Right lobe of liver (tissue), 6 donors: ENCODE measurements around the gene ALPL. TPM values are rescaled to one million over a fixed set of nuclear protein-coding genes. Genes with fewer than 3 reads are reported as not detected.
"Not testable (repeated sequence)": the region's sequence is repeated elsewhere in the genome, so short reads cannot be mapped to it uniquely, and the experiment has no call there.

Experiments used
- ATAC-seq, 4 donors: fragments of 200-7000 bp; cut with Tn5 transposase; one replicate each; pipeline ENCODE4 v1.9.1; 2020; ENCODE audit warnings: mild to moderate bottlenecking in 4 of 4, moderate library complexity in 4 of 4
- DNase-seq, 3 donors: peaks; one replicate each; pipeline ENCODE4 v3.0.0-alpha.2; 2020
- H3K27ac ChIP-seq, 3 donors: fragments of 200-600 bp; one replicate each; pipeline ENCODE4 v1.8.0; 2022
- H3K27me3 ChIP-seq, 2 donors: fragments of 200-600 bp; one replicate each; pipeline ENCODE4 v1.8.0; 2022
- H3K36me3 ChIP-seq, 4 donors: fragments of 200-600 bp; sonication (generic) in 1 of 4; one replicate each; pipeline versions ENCODE4 v1.5.1 to v1.8.0; 2017 to 2022; ENCODE audit warnings: control low read depth in 1 of 4
- H3K4me1 ChIP-seq, 4 donors: fragments of 200-600 bp; sonication (generic) in 1 of 4; one replicate each; pipeline versions ENCODE4 v1.5.1 to v1.8.0; 2017 to 2022; ENCODE audit warnings: control low read depth in 1 of 4
- H3K4me3 ChIP-seq, 3 donors: fragments of 200-600 bp; one replicate each; pipeline ENCODE4 v1.8.0; 2022
- H3K9me3 ChIP-seq, 4 donors: fragments of 200-600 bp; sonication (generic) in 1 of 4; one replicate each; pipeline versions ENCODE4 v1.5.1 to v1.8.0; 2017 to 2022; ENCODE audit warnings: control low read depth in 1 of 4
- POLR2A ChIP-seq: fragments of 450-650 bp; IDR thresholded peaks from one replicate; pipeline ENCODE4 v1.6.1; 2017; ENCODE audit warnings: antibody characterized with exemption, mild to moderate bottlenecking
- WGBS: methylation state at CpG from one replicate; pipeline ENCODE4 v1.1.6; 2018; ENCODE audit warnings: low coverage, low lambda C conversion rate; ENCODE audit not compliant: insufficient coverage; ENCODE audit errors: missing lambda C conversion rate; 5-methylcytosine and 5-hydroxymethylcytosine counted together
- intact Hi-C, 2 donors: fragments of 100-400 bp; cut with DNase I; formaldehyde crosslinking; loops; one replicate each; pipeline versions ENCODE4 v1.11.2 to v1.14.1; 2022
- total RNA-seq, 6 experiments: library from RNA; depleted of rRNA in 2 of 6; stranded (reverse); fragments of >200 nt in 2 of 6; fragmentation: NEBNext Ultra II Directional in 3 of 6; extraction: Animal tissue kit (Norgen Biotek cat#: 25700) in 3 of 6; gene quantifications; one replicate each; pipeline versions ENCODE4 v1.1.0 to v1.2.4, GENCODE V29; 2016 to 2023
- TF ChIP-seq, protein P1 (sequence below), 4 donors: fragments of 200-600 bp in 3 of 4; fragments of 450-650 bp in 1 of 4; IDR thresholded peaks; one replicate each; pipeline versions ENCODE4 v1.5.1 to v1.8.0; 2016 to 2022; ENCODE audit warnings: antibody characterized with exemption in 4 of 4, mild to moderate bottlenecking in 2 of 4
- donor health status: DM: no; HTN: yes; CAD: no.
- donor health status: DM: no; HTN: no; CAD: no.
- donor health status: DM: no; HTN: no; CAD: no.
- donor health status: DM: no; HTN: yes; CAD: no.
- donor health status: DM: no; HTN: yes; CAD: no.

ALPL gene
- total RNA-seq, 6 experiments from 2014 or later: 23.2 to 81.5 (median 48.1) TPM

DNA sequence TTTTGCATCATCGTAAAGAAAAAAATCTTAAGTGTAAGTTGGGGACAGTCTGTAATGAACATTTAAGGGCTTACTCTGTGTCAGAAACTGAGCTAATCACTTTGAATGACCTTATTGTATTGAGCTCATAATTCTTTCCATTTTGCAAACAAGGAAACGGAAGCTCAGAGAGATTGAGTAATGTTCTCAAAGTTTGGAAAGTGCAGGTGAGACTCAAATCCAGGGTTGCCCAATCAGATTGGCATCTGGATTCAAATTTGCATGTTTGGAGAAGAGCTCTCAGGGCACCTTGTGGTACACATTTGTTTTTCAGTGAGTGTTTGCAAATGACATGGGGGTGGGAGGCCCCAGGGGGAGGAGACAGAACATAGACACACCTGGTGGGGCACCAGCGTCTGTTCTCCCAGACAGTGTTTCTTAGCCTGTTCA is 8.0 kb downstream of the ALPL start:
- no peaks in the 10 kb centered on the region for H3K9me3 ChIP-seq
- no peak for TF ChIP-seq POLR2A
- TF ChIP-seq, protein P1, sequence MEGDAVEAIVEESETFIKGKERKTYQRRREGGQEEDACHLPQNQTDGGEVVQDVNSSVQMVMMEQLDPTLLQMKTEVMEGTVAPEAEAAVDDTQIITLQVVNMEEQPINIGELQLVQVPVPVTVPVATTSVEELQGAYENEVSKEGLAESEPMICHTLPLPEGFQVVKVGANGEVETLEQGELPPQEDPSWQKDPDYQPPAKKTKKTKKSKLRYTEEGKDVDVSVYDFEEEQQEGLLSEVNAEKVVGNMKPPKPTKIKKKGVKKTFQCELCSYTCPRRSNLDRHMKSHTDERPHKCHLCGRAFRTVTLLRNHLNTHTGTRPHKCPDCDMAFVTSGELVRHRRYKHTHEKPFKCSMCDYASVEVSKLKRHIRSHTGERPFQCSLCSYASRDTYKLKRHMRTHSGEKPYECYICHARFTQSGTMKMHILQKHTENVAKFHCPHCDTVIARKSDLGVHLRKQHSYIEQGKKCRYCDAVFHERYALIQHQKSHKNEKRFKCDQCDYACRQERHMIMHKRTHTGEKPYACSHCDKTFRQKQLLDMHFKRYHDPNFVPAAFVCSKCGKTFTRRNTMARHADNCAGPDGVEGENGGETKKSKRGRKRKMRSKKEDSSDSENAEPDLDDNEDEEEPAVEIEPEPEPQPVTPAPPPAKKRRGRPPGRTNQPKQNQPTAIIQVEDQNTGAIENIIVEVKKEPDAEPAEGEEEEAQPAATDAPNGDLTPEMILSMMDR (IDR thresholded peaks at IDR 0.05): no peak
- H3K36me3 ChIP-seq: no peaks in the 10 kb centered on the region
- no peaks in the 10 kb centered on the region for H3K27me3 ChIP-seq
- intact Hi-C loops: loop anchor here in 1 of 2 donors (10.0 kb wide), 2 partner anchors 58 to 148 kb away; partner anchors contain the start of gene RAP1GAP
- ATAC-seq (peak; percentile 61 to 86 (median 75)), DNase-seq (no peak)
- H3K4me1 ChIP-seq: no peaks in the 10 kb centered on the region
- 50% methylated on average over 3 of the region's 3 CpGs for WGBS
- H3K27ac ChIP-seq: peak overlapping the region in 1 of 3 donors; percentile 58
- H3K4me3 ChIP-seq: no peak overlapping the region

DNA sequence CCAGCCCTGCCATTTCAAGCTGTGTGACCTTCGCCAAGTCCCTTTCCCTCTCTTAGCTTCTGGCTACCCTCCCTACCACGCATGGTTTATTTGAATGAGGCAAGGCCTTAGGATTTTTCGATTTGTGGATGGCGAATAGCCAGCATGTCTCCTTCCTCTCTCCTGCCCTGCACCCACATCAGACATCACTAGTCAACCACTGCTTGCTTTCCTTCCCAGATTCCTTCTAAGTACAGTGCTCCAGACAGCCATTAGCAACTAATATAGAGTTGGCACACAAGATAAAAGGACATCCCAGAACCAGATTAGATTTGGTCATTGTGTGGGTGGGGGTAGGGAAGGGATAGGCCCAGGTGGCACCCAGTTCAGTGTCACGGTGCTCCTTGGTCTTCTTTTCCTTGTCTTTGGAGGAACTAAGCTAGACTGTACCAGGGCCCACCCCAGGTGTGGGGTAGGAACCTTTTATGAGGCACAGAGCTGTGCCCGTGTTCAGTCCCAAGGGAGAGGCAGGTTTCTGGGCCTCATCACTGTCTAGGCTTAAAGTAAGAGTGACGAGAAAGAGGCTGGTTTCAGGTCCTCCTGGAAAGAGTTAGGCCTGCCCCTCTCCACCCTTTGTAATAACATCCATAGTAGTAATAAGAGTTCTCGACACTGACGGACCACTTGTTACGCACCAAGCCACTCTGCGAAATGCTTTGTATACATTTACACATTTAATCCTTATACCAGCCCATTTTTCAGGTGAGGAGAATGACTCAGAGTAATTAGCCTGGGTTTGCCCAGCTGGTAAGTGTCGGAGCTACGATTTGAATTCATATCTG is 8.6 kb downstream of the ALPL start:
- TF ChIP-seq, protein P1 (IDR thresholded peaks at IDR 0.05): no peak
- TF ChIP-seq POLR2A: no peak
- no peaks in the 10 kb centered on the region for H3K36me3 ChIP-seq
- no peaks in the 10 kb centered on the region for H3K4me1 ChIP-seq
- 75% methylated on average over 10 of the region's 13 CpGs for WGBS
- no peak overlapping the region for H3K4me3 ChIP-seq
- intact Hi-C loops: loop anchor here in 1 of 2 donors (10.0 kb wide), 2 partner anchors 57 to 147 kb away; partner anchors contain the start of gene RAP1GAP
- ATAC-seq (no peak), DNase-seq (no peak)
- H3K27me3 ChIP-seq: no peaks in the 10 kb centered on the region
- H3K9me3 ChIP-seq: no peaks in the 10 kb centered on the region
- peak overlapping the region in 1 of 3 donors; percentile 7 for H3K27ac ChIP-seq

DNA sequence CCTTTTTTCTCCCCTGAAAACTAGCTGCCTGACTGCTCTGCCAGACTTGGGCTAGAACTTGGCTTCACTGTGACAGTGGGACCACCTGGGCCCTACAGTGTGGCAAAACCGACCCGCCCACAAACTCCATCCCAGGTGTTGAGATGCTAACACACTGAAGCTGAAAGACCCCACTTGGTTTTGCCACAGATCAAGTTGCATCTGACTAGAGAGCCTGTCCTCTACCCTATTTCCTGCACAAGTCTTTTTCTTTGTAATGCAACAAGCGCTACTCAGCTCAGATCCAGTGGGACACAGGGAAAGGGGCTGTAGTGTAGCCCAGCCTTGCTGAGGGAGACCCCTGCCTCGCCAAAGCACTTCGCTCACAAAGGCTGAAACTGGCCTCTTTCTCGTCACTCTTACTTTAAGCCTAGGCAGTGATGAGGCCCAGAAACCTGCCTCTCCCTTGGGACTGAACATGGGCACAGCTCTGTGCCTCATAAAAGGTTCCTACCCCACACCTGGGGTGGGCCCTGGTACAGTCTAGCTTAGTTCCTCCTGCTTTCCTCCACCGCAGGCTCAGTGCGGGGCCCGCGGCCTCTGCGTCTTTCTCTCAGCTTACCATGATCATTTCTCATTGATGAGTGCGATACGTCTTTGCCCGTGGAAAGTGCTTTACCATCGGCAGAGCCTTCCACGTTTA is 9.7 kb downstream of the ALPL start:
- Histone ChIP-seq H3K4me3 (no peak overlapping the region), H3K27me3 (no peaks in the 10 kb centered on the region), H3K4me1 (no peaks in the 10 kb centered on the region), H3K9me3 (no peaks in the 10 kb centered on the region), H3K27ac (no peak overlapping the region), H3K36me3 (no peaks in the 10 kb centered on the region)
- WGBS: 93% methylated on average over 12 of the region's 16 CpGs
- TF ChIP-seq, protein P1 (IDR thresholded peaks at IDR 0.05): no peak
- no peak for TF ChIP-seq POLR2A
- DNase-seq (no peak), ATAC-seq (no peak)
- intact Hi-C loops: loop anchor here in 1 of 2 donors (10.0 kb wide), 2 partner anchors 56 to 146 kb away; partner anchors contain the start of gene RAP1GAP

DNA sequence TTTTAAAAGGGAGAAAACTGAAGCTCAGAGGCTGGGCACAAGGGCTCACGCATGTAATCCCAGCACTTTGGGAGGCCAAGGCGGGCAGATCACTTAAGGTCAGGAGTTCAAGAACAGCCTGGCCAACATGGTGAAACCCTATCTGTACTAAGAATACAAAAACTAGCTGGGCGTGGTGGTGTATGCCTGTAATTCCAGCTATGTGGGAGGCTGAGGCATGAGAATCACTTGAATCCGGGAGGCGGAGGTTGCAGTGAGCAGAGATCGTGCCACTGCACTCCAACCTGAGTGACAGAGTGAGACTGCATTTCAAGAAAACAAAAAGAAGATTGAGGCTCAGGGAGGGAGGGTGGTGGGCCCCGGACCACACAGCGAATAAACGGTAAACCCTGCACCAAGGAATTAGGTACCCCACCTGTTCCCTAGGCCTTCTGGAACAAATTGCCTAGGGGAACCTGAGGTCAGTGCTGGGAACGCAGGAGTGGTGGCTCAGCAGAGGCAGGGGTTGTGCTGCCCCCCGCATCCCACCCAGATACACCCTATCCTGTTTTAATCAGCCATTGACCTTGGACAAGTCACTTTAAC is 10.4 kb downstream of the ALPL start:
- H3K27ac ChIP-seq, H3K9me3 ChIP-seq, H3K36me3 ChIP-seq, ATAC-seq, H3K4me1 ChIP-seq, H3K4me3 ChIP-seq, DNase-seq, H3K27me3 ChIP-seq: not testable (repeated sequence)
- intact Hi-C loops: loop anchor here in 1 of 2 donors (10.0 kb wide), 2 partner anchors 55 to 145 kb away; partner anchors contain the start of gene RAP1GAP
- WGBS: 86% methylated on average over 8 of the region's 11 CpGs
